ENCODE data around the gene TNNI2.

Gene TNNI2

GRCh38 chr11:1888811-1889210 is 50.0 kb downstream of the TNNI2 start:
- no peak for DNase-seq (ENCODE audit: low spot score)

DNA sequence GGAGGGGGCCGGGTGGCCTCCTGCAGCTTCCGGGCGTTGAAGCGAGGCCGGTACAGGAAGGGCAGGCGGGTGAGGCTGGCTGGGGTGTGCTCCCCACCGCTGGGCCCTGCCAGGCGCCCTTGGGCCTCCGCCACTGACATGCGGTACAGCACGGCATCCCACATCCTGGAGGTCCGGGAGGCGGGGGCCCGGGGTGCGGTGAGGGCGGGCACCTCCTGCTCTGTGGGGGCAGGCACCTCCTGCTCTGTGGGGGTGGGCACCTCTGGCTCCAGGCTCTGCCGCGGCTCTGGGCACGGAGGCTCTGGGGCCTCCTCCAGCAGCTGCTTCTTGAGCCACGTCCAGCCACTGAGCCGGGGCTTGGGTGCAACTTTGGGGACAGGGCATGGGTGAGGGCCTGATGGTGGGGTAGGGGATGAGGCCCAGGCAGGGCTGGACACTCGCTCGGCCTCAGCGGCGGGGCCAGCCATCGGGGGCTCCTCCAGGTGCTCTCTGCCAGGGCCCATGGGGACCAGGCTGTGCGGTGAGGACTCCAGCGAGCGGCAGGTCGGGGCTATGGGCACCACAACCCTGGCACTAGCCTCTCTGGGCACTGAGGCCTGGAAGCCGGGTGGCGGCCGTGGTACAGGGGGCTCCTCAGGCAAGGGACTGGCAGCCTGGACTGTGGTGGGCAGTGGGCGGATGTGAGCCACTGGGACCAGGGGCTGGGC is 50.6 kb downstream of the TNNI2 start:
- DNase-seq (ENCODE audit: low spot score): no peak

- DNase-seq (ENCODE audit: low spot score): no peak
Measured at GRCh38 chr11:1889941-1890855, 51.4 kb downstream of the TNNI2 start.
